ENCODE measurements around the gene USP34.

Gene USP34

DNA sequence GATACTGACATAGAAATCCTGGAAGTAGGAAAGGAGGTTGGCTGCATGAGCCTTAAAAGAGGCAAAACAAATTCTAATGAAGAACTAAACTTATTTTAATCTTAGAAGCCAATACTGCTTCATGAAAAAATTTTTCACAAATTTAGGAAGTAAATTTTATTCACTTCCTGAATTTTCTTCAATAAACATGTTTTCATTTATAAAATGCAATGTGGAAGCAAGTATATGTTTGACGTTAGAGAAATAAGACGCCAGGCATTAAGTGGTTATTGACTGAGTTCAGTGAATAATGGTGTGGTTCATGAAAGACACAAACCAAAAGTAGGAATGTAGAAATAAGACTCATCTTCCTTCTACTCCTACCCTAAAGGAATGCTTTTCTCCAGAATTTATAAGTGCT is 136.4 kb downstream of the USP34 start:
- H2AFZ ChIP-seq (ENCODE audit: low read length) = no peak overlapping the region
- no peaks in the 10 kb centered on the region for H3K79me1 ChIP-seq (ENCODE audit: low read depth, low read length)
- no peak overlapping the region for H2BK15ac ChIP-seq (ENCODE audit: low read length)
- peaks cover 0 to 81% of the 10 kb centered on the region in 2 donors for H3K36me3 ChIP-seq (replicated peaks in 1 of 2; ENCODE audit: control insufficient read depth in 2 of 2, insufficient read depth in 2 of 2, low read length in 2 of 2)
- no peak overlapping the region for H2BK12ac ChIP-seq (ENCODE audit: low read length)
- no peaks in the 10 kb centered on the region for H3K27me3 ChIP-seq (ENCODE audit: control insufficient read depth in 3 of 3, insufficient read depth in 3 of 3, low read depth in 1 of 3, low read length in 3 of 3)
- no peak overlapping the region for H4K8ac ChIP-seq (ENCODE audit: low read depth, low read length)
- no peak overlapping the region for H3K27ac ChIP-seq (replicated peaks; ENCODE audit: low read length)
- no peak overlapping the region for H3K14ac ChIP-seq (ENCODE audit: low read length)
- no peak for DNase-seq (ENCODE audit: low spot score)
- H3K18ac ChIP-seq (ENCODE audit: low read length) = no peak overlapping the region
- WGBS, 2 donors (ENCODE audit: extremely low coverage in 2 of 2, insufficient read length in 2 of 2, insufficient replicate concordance in 1 of 2) = no CpG with 5 or more reads among the region's 2 CpGs
- H3K9me3 ChIP-seq (replicated peaks in 1 of 2; ENCODE audit: control insufficient read depth in 2 of 2, insufficient read depth in 1 of 2, low read depth in 1 of 2, low read length in 2 of 2) = no peaks in the 10 kb centered on the region
- no peak overlapping the region for H3K9ac ChIP-seq (ENCODE audit: low read depth, low read length, poor library complexity)
- H3K4me3 ChIP-seq (ENCODE audit: low read length in 2 of 2) = no peak overlapping the region
- H3K4me1 ChIP-seq (ENCODE audit: control insufficient read depth in 2 of 2, insufficient read depth in 1 of 2, low read depth in 1 of 2, low read length in 2 of 2) = peaks cover 0 to 1% of the 10 kb centered on the region in 2 donors
- H4K91ac ChIP-seq (ENCODE audit: low read depth, low read length, poor library complexity) = no peak overlapping the region
- H3K4me2 ChIP-seq (ENCODE audit: insufficient read depth, low read length, poor library complexity, severe bottlenecking) = no peak overlapping the region
- no peak overlapping the region for H3K4ac ChIP-seq (ENCODE audit: low read length)
- no peak overlapping the region for H3K23ac ChIP-seq (ENCODE audit: low read depth, low read length, poor library complexity)
- H2AK5ac ChIP-seq (ENCODE audit: low read depth, low read length) = no peak overlapping the region
- no peak overlapping the region for H2BK5ac ChIP-seq (ENCODE audit: low read length)
- H2BK120ac ChIP-seq (ENCODE audit: low read depth, low read length) = no peak overlapping the region

- Histone ChIP-seq H3K27ac (replicated peaks; ENCODE audit: low read length) (no peak overlapping the region), H3K4me3 (ENCODE audit: low read length in 2 of 2) (no peak overlapping the region), H4K8ac (ENCODE audit: low read depth, low read length) (no peak overlapping the region), H2BK12ac (ENCODE audit: low read length) (no peak overlapping the region), H3K9me3 (replicated peaks in 1 of 2; ENCODE audit: control insufficient read depth in 2 of 2, insufficient read depth in 1 of 2, low read depth in 1 of 2, low read length in 2 of 2) (no peaks in the 10 kb centered on the region), H3K4me1 (ENCODE audit: control insufficient read depth in 2 of 2, insufficient read depth in 1 of 2, low read depth in 1 of 2, low read length in 2 of 2) (no peaks in the 10 kb centered on the region), H3K27me3 (ENCODE audit: control insufficient read depth in 3 of 3, insufficient read depth in 3 of 3, low read depth in 1 of 3, low read length in 3 of 3) (no peaks in the 10 kb centered on the region), H3K79me1 (ENCODE audit: low read depth, low read length) (no peaks in the 10 kb centered on the region), H3K9ac (ENCODE audit: low read depth, low read length, poor library complexity) (no peak overlapping the region), H3K18ac (ENCODE audit: low read length) (no peak overlapping the region), H3K23ac (ENCODE audit: low read depth, low read length, poor library complexity) (no peak overlapping the region), H4K91ac (ENCODE audit: low read depth, low read length, poor library complexity) (no peak overlapping the region), H2BK5ac (ENCODE audit: low read length) (no peak overlapping the region), H2AK5ac (ENCODE audit: low read depth, low read length) (no peak overlapping the region), H3K36me3 (replicated peaks in 1 of 2; ENCODE audit: control insufficient read depth in 2 of 2, insufficient read depth in 2 of 2, low read length in 2 of 2) (peaks cover 2 to 82% of the 10 kb centered on the region in 2 donors), H3K4ac (ENCODE audit: low read length) (no peak overlapping the region), H2AFZ (ENCODE audit: low read length) (no peak overlapping the region), H2BK120ac (ENCODE audit: low read depth, low read length) (no peak overlapping the region), H2BK15ac (ENCODE audit: low read length) (no peak overlapping the region), H3K14ac (ENCODE audit: low read length) (no peak overlapping the region), H3K4me2 (ENCODE audit: insufficient read depth, low read length, poor library complexity, severe bottlenecking) (no peak overlapping the region)
- DNase-seq (ENCODE audit: low spot score) = no peak
- WGBS, 2 donors (ENCODE audit: extremely low coverage in 2 of 2, insufficient read length in 2 of 2, insufficient replicate concordance in 1 of 2) = no CpG with 5 or more reads among the region's 11 CpGs
These were observed 142.1 kb downstream of the USP34 start for GRCh38 chr2:61328707-61329251.

DNA sequence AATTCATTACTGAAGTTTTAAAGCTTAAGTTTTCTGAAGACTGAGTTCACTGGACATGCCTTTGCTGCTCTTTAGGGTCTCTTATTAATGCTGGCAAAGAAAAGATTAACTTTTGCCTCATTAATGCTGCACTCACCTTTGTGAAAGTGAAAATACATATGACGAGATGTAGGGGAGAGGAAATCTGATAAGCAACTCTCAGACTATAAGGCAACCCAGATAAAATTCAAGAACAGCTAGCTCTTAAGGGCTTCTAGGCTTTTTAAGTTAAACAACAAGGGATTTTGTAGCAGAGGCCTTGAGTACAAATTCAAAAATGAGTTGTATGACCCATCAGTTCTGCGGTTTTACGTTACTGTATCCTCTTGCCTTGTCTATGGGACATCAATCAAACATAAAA is 143.7 kb downstream of the USP34 start:
- no peak overlapping the region for H2AFZ ChIP-seq (ENCODE audit: low read length)
- no peaks in the 10 kb centered on the region for H3K4me1 ChIP-seq (ENCODE audit: control insufficient read depth in 2 of 2, insufficient read depth in 1 of 2, low read depth in 1 of 2, low read length in 2 of 2)
- H3K27me3 ChIP-seq (ENCODE audit: control insufficient read depth in 3 of 3, insufficient read depth in 3 of 3, low read depth in 1 of 3, low read length in 3 of 3) = no peaks in the 10 kb centered on the region
- no peaks in the 10 kb centered on the region for H3K9me3 ChIP-seq (replicated peaks in 1 of 2; ENCODE audit: control insufficient read depth in 2 of 2, insufficient read depth in 1 of 2, low read depth in 1 of 2, low read length in 2 of 2)
- H2BK120ac ChIP-seq (ENCODE audit: low read depth, low read length) = no peak overlapping the region
- peaks cover 2 to 78% of the 10 kb centered on the region in 2 donors for H3K36me3 ChIP-seq (replicated peaks in 1 of 2; ENCODE audit: control insufficient read depth in 2 of 2, insufficient read depth in 2 of 2, low read length in 2 of 2)
- no peak overlapping the region for H3K14ac ChIP-seq (ENCODE audit: low read length)
- no peak overlapping the region for H2AK5ac ChIP-seq (ENCODE audit: low read depth, low read length)
- H3K18ac ChIP-seq (ENCODE audit: low read length) = no peak overlapping the region
- no peak overlapping the region for H4K91ac ChIP-seq (ENCODE audit: low read depth, low read length, poor library complexity)
- DNase-seq (ENCODE audit: low spot score) = no peak
- no peak overlapping the region for H2BK5ac ChIP-seq (ENCODE audit: low read length)
- H3K4ac ChIP-seq (ENCODE audit: low read length) = no peak overlapping the region
- no peak overlapping the region for H2BK12ac ChIP-seq (ENCODE audit: low read length)
- H3K23ac ChIP-seq (ENCODE audit: low read depth, low read length, poor library complexity) = no peak overlapping the region
- no peak overlapping the region for H3K4me2 ChIP-seq (ENCODE audit: insufficient read depth, low read length, poor library complexity, severe bottlenecking)
- WGBS, 2 donors (ENCODE audit: extremely low coverage in 2 of 2, insufficient read length in 2 of 2, insufficient replicate concordance in 1 of 2) = no CpG with 5 or more reads among the region's 3 CpGs
- H4K8ac ChIP-seq (ENCODE audit: low read depth, low read length) = no peak overlapping the region
- H3K27ac ChIP-seq (replicated peaks; ENCODE audit: low read length) = no peak overlapping the region
- no peak overlapping the region for H2BK15ac ChIP-seq (ENCODE audit: low read length)
- H3K9ac ChIP-seq (ENCODE audit: low read depth, low read length, poor library complexity) = no peak overlapping the region
- H3K4me3 ChIP-seq (ENCODE audit: low read length in 2 of 2) = no peak overlapping the region
- H3K79me1 ChIP-seq (ENCODE audit: low read depth, low read length) = no peaks in the 10 kb centered on the region

- Histone ChIP-seq H3K27me3 (ENCODE audit: control insufficient read depth in 3 of 3, insufficient read depth in 3 of 3, low read depth in 1 of 3, low read length in 3 of 3) (no peaks in the 10 kb centered on the region), H2BK5ac (ENCODE audit: low read length) (no peak overlapping the region), H2AK5ac (ENCODE audit: low read depth, low read length) (no peak overlapping the region), H3K4me2 (ENCODE audit: insufficient read depth, low read length, poor library complexity, severe bottlenecking) (no peak overlapping the region), H3K4me1 (ENCODE audit: control insufficient read depth in 2 of 2, insufficient read depth in 1 of 2, low read depth in 1 of 2, low read length in 2 of 2) (no peaks in the 10 kb centered on the region), H3K23ac (ENCODE audit: low read depth, low read length, poor library complexity) (no peak overlapping the region), H2BK15ac (ENCODE audit: low read length) (no peak overlapping the region), H4K91ac (ENCODE audit: low read depth, low read length, poor library complexity) (no peak overlapping the region), H4K8ac (ENCODE audit: low read depth, low read length) (no peak overlapping the region), H2AFZ (ENCODE audit: low read length) (no peak overlapping the region), H3K4ac (ENCODE audit: low read length) (no peak overlapping the region), H2BK120ac (ENCODE audit: low read depth, low read length) (no peak overlapping the region), H3K4me3 (ENCODE audit: low read length in 2 of 2) (no peak overlapping the region), H3K36me3 (replicated peaks in 1 of 2; ENCODE audit: control insufficient read depth in 2 of 2, insufficient read depth in 2 of 2, low read length in 2 of 2) (peaks cover 2 to 76% of the 10 kb centered on the region in 2 donors), H2BK12ac (ENCODE audit: low read length) (no peak overlapping the region), H3K79me1 (ENCODE audit: low read depth, low read length) (no peaks in the 10 kb centered on the region), H3K9me3 (replicated peaks in 1 of 2; ENCODE audit: control insufficient read depth in 2 of 2, insufficient read depth in 1 of 2, low read depth in 1 of 2, low read length in 2 of 2) (no peaks in the 10 kb centered on the region), H3K27ac (replicated peaks; ENCODE audit: low read length) (no peak overlapping the region), H3K9ac (ENCODE audit: low read depth, low read length, poor library complexity) (no peak overlapping the region), H3K14ac (ENCODE audit: low read length) (no peak overlapping the region), H3K18ac (ENCODE audit: low read length) (no peak overlapping the region)
- no peak for DNase-seq (ENCODE audit: low spot score)
- no CpG with 5 or more reads among the region's 3 CpGs for WGBS, 2 donors (ENCODE audit: extremely low coverage in 2 of 2, insufficient read length in 2 of 2, insufficient replicate concordance in 1 of 2)
These were observed 144.5 kb downstream of the USP34 start for GRCh38 chr2:61326423-61326822.

Data from neuronal stem cell (in vitro differentiated cells).